OCI-LY3 (cell line): ENCODE measurements around the gene DDI2.

Source experiments
- EZH2phosphoT487 ChIP-seq: fragments of 200-600 bp; shearing (Covaris generic); IDR thresholded peaks from 2 replicates; pipeline ENCODE4 v1.6.1; 2018; ENCODE audit warnings: antibody characterized with exemption, mixed run types, low read depth
- TF ChIP-seq, protein P1 (sequence below): fragments of 200-600, 300-600 bp; sonication (generic); IDR thresholded peaks from 2 replicates; pipeline ENCODE4 v1.5.1; 2014; ENCODE audit warnings: antibody characterized with exemption, low read length, low read depth

DNA sequence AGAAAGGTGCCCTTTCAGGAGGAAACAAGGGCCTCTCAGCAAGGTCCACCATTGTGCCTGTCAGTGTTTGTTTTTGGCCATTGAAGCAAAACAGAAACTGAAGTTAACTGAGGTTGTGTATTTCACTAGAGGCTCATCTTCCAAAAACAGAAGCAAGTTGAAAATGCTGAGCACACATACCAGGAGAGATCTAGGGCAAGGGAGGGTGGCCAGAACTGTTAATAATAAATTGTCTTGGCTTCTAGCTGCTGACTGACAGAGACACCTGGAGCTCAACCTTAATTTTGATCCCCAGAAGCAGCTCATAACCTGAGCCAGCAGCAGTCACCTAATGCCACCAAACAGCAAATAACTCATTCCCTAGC is 37.6 kb upstream of the DDI2 start:
- TF ChIP-seq, protein P1, sequence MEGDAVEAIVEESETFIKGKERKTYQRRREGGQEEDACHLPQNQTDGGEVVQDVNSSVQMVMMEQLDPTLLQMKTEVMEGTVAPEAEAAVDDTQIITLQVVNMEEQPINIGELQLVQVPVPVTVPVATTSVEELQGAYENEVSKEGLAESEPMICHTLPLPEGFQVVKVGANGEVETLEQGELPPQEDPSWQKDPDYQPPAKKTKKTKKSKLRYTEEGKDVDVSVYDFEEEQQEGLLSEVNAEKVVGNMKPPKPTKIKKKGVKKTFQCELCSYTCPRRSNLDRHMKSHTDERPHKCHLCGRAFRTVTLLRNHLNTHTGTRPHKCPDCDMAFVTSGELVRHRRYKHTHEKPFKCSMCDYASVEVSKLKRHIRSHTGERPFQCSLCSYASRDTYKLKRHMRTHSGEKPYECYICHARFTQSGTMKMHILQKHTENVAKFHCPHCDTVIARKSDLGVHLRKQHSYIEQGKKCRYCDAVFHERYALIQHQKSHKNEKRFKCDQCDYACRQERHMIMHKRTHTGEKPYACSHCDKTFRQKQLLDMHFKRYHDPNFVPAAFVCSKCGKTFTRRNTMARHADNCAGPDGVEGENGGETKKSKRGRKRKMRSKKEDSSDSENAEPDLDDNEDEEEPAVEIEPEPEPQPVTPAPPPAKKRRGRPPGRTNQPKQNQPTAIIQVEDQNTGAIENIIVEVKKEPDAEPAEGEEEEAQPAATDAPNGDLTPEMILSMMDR, result no peak
- no peak for TF ChIP-seq EZH2phosphoT487
